Thoracic aorta endothelial cell (primary cell): ENCODE results near the gene BIRC5. TPM values are rescaled to one million over a fixed set of nuclear protein-coding genes. Genes with fewer than 3 reads are reported as not detected.

Experiments used
- small RNA-seq: library from RNA; depleted of rRNA; stranded (forward); fragments of <200 nt; gene quantifications from one replicate; pipeline ENCODE3, GENCODE V24; 2012
- total RNA-seq: library from RNA; depleted of rRNA; stranded (reverse); fragments of >200 nt; gene quantifications from 2 replicates; pipeline ENCODE4 v1.2.3, GENCODE V29; 2012

BIRC5 gene
- total RNA-seq = 57.2 and 84.9 TPM in 2 replicates

DNA sequence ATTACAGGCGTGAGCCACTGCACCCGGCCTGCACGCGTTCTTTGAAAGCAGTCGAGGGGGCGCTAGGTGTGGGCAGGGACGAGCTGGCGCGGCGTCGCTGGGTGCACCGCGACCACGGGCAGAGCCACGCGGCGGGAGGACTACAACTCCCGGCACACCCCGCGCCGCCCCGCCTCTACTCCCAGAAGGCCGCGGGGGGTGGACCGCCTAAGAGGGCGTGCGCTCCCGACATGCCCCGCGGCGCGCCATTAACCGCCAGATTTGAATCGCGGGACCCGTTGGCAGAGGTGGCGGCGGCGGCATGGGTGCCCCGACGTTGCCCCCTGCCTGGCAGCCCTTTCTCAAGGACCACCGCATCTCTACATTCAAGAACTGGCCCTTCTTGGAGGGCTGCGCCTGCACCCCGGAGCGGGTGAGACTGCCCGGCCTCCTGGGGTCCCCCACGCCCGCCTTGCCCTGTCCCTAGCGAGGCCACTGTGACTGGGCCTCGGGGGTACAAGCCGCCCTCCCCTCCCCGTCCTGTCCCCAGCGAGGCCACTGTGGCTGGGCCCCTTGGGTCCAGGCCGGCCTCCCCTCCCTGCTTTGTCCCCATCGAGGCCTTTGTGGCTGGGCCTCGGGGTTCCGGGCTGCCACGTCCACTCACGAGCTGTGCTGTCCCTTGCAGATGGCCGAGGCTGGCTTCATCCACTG, at the start of gene BIRC5:
TSS of gene BIRC5 (plus strand) at position 238 of the 690 bp plus-strand sequence. CDS start at position 302, 64 bp downstream.

GRCh38 chr17:78168242-78168902, 45.7 kb upstream of the BIRC5 start, which contains the start of gene SYNGR2:
TSS of gene SYNGR2 (plus strand) at chr17:78168581. CDS start at chr17:78168617, 36 bp downstream.

GRCh38 chr17:78186692-78187595, 27.1 kb upstream of the BIRC5 start, which contains the start of the genes AFMID and TK1:
TSS of gene AFMID (plus strand) at chr17:78187362. CDS start at chr17:78187371, 9 bp downstream.
TSS of gene TK1 (minus strand) at chr17:78187052. CDS start at chr17:78186994, 58 bp downstream.

GRCh38 chr17:78230996-78231935, 17.2 kb downstream of the BIRC5 start, which contains the start of gene TMEM235:
TSS of gene TMEM235 (plus strand) at chr17:78231631. CDS start at chr17:78232024, 393 bp downstream.

Small RNAs within 50 kb of the gene (small RNA-seq; reads per million reads assigned to genes)
- gene AC087645.1 = not detected

Other genes with a start within 250 kb of the BIRC5 start
- 29.0 and 42.0 TPM in 2 replicates for gene TMC6, start 85.5 kb upstream of the BIRC5 start, total RNA-seq
- 0.13 and 1.1 TPM in 2 replicates for gene TMC8, start 83.5 kb upstream of the BIRC5 start, total RNA-seq
- gene C17orf99, start 67.9 kb upstream of the BIRC5 start, total RNA-seq = not detected in 2 replicates
- gene SYNGR2, start 45.7 kb upstream of the BIRC5 start, total RNA-seq = 60.5 and 70.6 TPM in 2 replicates
- 115 and 145 TPM in 2 replicates for gene TK1, start 27.2 kb upstream of the BIRC5 start, total RNA-seq
- 40.6 and 50.1 TPM in 2 replicates for gene AFMID, start 26.9 kb upstream of the BIRC5 start, total RNA-seq
- gene TMEM235, start 17.4 kb downstream of the BIRC5 start, total RNA-seq = 0.14 TPM in 1 of 2 replicates, not detected in the other
- 16.5 and 34.3 TPM in 2 replicates for gene SOCS3, start 145.8 kb downstream of the BIRC5 start, total RNA-seq
- gene PGS1, start 164.4 kb downstream of the BIRC5 start, total RNA-seq = 36.7 and 59.7 TPM in 2 replicates